Stimulated activated CD4-positive, alpha-beta T cell treated with anti-CD3 and anti-CD28 coated beads, Interleukin-1b, Interleukin-23, amount 100 ng/mL, for 24 hours (primary cell): ENCODE results near the gene PRRT1.
"Not testable (repeated sequence)": the region's sequence is repeated elsewhere in the genome, so short reads cannot be mapped to it uniquely, and the experiment has no call there.

Experiments used
- DNase-seq, 4 experiments: peaks; one replicate each; pipeline ENCODE4 v3.0.0-alpha.2; 2020; ENCODE audit warnings: low read depth in 4 of 4, low spot score in 1 of 4

Gene PRRT1

DNA sequence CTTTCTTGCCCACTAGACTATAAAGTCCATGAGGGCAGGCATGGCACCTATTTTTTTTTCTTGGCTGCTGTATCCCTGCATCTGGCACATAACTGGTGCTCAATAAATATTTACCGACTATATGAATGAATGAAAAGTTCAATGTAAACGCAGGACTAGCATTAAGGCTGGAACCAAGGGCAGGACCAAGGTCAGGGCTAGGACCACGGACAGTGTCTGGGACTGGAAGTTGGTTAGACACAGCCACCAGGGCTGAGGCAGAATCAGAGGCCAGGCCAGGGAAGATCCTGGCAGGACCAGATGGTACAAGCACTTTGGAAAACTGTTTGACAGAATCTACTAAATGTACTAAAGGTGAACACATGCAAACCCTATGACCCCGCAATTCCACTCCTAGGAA is 46.3 kb downstream of the PRRT1 start:
- no peak for DNase-seq

GRCh38 chr6:32102255-32102654 is 49.5 kb downstream of the PRRT1 start:
- no peak for DNase-seq

DNA sequence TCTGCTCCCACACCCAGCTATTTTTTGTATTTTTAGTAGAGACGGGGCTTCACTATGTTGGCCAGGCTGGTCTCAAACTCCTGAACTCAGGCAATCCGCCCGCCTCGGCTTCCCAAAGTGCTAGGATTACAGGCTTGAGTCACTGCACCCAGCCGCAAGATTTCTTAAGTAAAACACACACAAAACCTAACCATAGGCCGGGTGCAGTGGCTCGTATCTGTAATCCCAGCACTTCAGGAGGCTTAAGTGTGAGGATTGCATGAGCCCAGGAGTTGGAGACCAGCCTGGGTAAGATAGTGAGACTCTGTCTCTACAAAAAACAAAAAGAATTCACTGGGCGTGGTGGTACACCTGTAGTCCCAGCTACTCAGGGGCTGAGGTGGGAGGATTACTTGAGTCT is 51.5 kb downstream of the PRRT1 start:
- not testable (repeated sequence) for DNase-seq
